GM23338 (cell line): Measurements from ENCODE around the gene GRIN3A. TPM values are rescaled to one million over a fixed set of nuclear protein-coding genes. Genes with fewer than 3 reads are reported as not detected.

ENCODE experiments used
- ATAC-seq: fragments of 200-7000 bp; cut with Tn5 transposase; 3 replicates; pipeline ENCODE4 v1.9.1; 2020
- DNase-seq: peaks from one replicate; pipeline ENCODE4 v3.0.0-alpha.2; 2015; ENCODE audit warnings: low spot score
- H2AFZ ChIP-seq: fragments of 200-600 bp; sonication (generic); 2 replicates; pipeline ENCODE4 v1.8.0; 2016; ENCODE audit warnings: antibody characterized with exemption, mild to moderate bottlenecking, moderate library complexity
- H3F3A ChIP-seq: fragments of 200-600 bp; sonication (generic); replicated peaks from 2 replicates; pipeline ENCODE4 v1.8.0; 2017; ENCODE audit warnings: antibody characterized with exemption, mixed run types, low read depth
- H3K27ac ChIP-seq: fragments of 200-600 bp; sonication (generic); 2 replicates; pipeline ENCODE4 v1.6.1; 2016; ENCODE audit warnings: low read depth
- H3K27me3 ChIP-seq: fragments of 200-600 bp; sonication (generic); 2 replicates; pipeline ENCODE4 v1.8.0; 2016; ENCODE audit warnings: mild to moderate bottlenecking, mixed run types, moderate library complexity; ENCODE audit not compliant: insufficient read depth
- H3K36me3 ChIP-seq: fragments of 200-600 bp; sonication (generic); 2 replicates; pipeline ENCODE4 v1.8.0; 2016; ENCODE audit warnings: mild to moderate bottlenecking; ENCODE audit not compliant: insufficient read depth
- H3K4me1 ChIP-seq: fragments of 200-600 bp; sonication (generic); 2 replicates; pipeline ENCODE4 v1.8.0; 2016; ENCODE audit warnings: mild to moderate bottlenecking, moderate library complexity; ENCODE audit not compliant: insufficient read depth
- H3K4me2 ChIP-seq: fragments of 200-600 bp; sonication (generic); 2 replicates; pipeline ENCODE4 v1.7.1; 2017; ENCODE audit warnings: mixed run types
- H3K4me3 ChIP-seq: fragments of 200-600 bp; sonication (generic); 2 replicates; pipeline ENCODE4 v1.6.1; 2016; ENCODE audit warnings: mixed run types
- H3K79me2 ChIP-seq: fragments of 200-600 bp; sonication (generic); replicated peaks from 2 replicates; pipeline ENCODE4 v1.8.0; 2017; ENCODE audit warnings: mild to moderate bottlenecking; ENCODE audit not compliant: insufficient read depth
- H3K9me2 ChIP-seq: fragments of 200-600 bp; sonication (generic); 2 replicates; pipeline ENCODE4 v1.8.0; 2017; ENCODE audit not compliant: insufficient read depth
- H4K20me1 ChIP-seq: fragments of 200-600 bp; sonication (generic); replicated peaks from 2 replicates; pipeline ENCODE4 v1.8.0; 2017; ENCODE audit warnings: mild to moderate bottlenecking; ENCODE audit not compliant: insufficient read depth
- H3K27ac Mint-ChIP-seq: 2 replicates; pipeline ENCODE4 v1.8.0; 2020; ENCODE audit warnings: inconsistent platforms, mild to moderate bottlenecking, moderate library complexity, mixed read lengths
- H3K27me3 Mint-ChIP-seq: 3 replicates; pipeline ENCODE4 v1.8.0; 2022; ENCODE audit warnings: low read depth, mild to moderate bottlenecking, moderate library complexity, mixed read lengths, inconsistent platforms; ENCODE audit not compliant: insufficient read depth, poor library complexity
- H3K36me3 Mint-ChIP-seq: 3 replicates; pipeline ENCODE4 v1.8.0; 2021; ENCODE audit warnings: low read depth, mild to moderate bottlenecking, inconsistent platforms, moderate library complexity, mixed read lengths
- H3K4me1 Mint-ChIP-seq: 3 replicates; pipeline ENCODE4 v1.8.0; 2020; ENCODE audit warnings: mild to moderate bottlenecking, inconsistent platforms, mixed read lengths
- H3K4me3 Mint-ChIP-seq: 3 replicates; pipeline ENCODE4 v1.8.0; 2021; ENCODE audit warnings: moderate library complexity, mild to moderate bottlenecking, inconsistent platforms, mixed read lengths
- H3K9me3 Mint-ChIP-seq: 3 replicates; pipeline ENCODE4 v1.8.0; 2020; ENCODE audit warnings: moderate library complexity, mild to moderate bottlenecking, inconsistent platforms, mixed read lengths
- CREB1 ChIP-seq: fragments of 250-450 bp; sonication (Bioruptor Pico); IDR thresholded peaks from 2 replicates; pipeline ENCODE4 v1.5.0; 2020; ENCODE audit warnings: low read depth, mild to moderate bottlenecking, moderate library complexity
- CTCF ChIP-seq, 2 experiments: fragments of 200-600 bp in 1 of 2; sonication (generic) in 1 of 2; conservative IDR thresholded peaks; 2 replicates each; pipeline versions ENCODE4 v1.5.1 to v1.6.1; 2016 to 2017; ENCODE audit warnings: antibody characterized with exemption in 2 of 2, low read depth in 2 of 2, mild to moderate bottlenecking in 2 of 2, moderate library complexity in 1 of 2
- ETS1 ChIP-seq: IDR thresholded peaks from 2 replicates; pipeline ENCODE4 v1.6.1; 2016; ENCODE audit warnings: antibody characterized with exemption
- EZH2 ChIP-seq: fragments of 200-600 bp; sonication (generic); IDR thresholded peaks from one replicate; pipeline ENCODE4 v1.8.0; 2017; ENCODE audit warnings: antibody characterized with exemption, mild to moderate bottlenecking, low read depth; ENCODE audit not compliant: unreplicated experiment
- EZH2phosphoT487 ChIP-seq: fragments of 200-600 bp; sonication (generic); IDR thresholded peaks from one replicate; pipeline ENCODE4 v1.8.1; 2018; ENCODE audit warnings: antibody characterized with exemption; ENCODE audit not compliant: unreplicated experiment
- JUNB ChIP-seq: IDR thresholded peaks from one replicate; pipeline ENCODE4 v1.6.1; 2016; ENCODE audit warnings: antibody characterized with exemption; ENCODE audit not compliant: unreplicated experiment
- NANOG ChIP-seq: IDR thresholded peaks from 2 replicates; pipeline ENCODE4 v1.6.1; 2016; ENCODE audit warnings: antibody characterized with exemption, borderline replicate concordance
- POLR2AphosphoS5 ChIP-seq: IDR thresholded peaks from 2 replicates; pipeline ENCODE4 v1.6.1; 2016; ENCODE audit warnings: antibody characterized with exemption, low read depth
- REST ChIP-seq: IDR thresholded peaks from one replicate; pipeline ENCODE4 v1.6.1; 2018; ENCODE audit warnings: antibody characterized with exemption; ENCODE audit not compliant: unreplicated experiment
- STAT1 ChIP-seq: IDR thresholded peaks from one replicate; pipeline ENCODE4 v1.6.1; 2016; ENCODE audit warnings: antibody characterized with exemption; ENCODE audit not compliant: unreplicated experiment
- ZNF114 ChIP-seq: fragments of 250-450 bp; sonication (Bioruptor Pico); IDR thresholded peaks from 2 replicates; pipeline ENCODE4 v1.5.0; 2020; ENCODE audit warnings: mild to moderate bottlenecking, moderate library complexity
- ZNF331 ChIP-seq: fragments of 250-450 bp; sonication (Bioruptor Pico); IDR thresholded peaks from 2 replicates; pipeline ENCODE4 v1.5.0; 2020; ENCODE audit warnings: low read depth, mild to moderate bottlenecking, moderate library complexity
- ZNF462 ChIP-seq: fragments of 250-450 bp; sonication (Bioruptor Pico); IDR thresholded peaks from 2 replicates; pipeline ENCODE4 v1.5.0; 2020; ENCODE audit warnings: mild to moderate bottlenecking, moderate library complexity
- polyA plus RNA-seq: library from polyadenylated mRNA; unstranded; fragments of >200 nt; fragmentation: Nextera tagmentation; extraction: Ambion mirVana; gene quantifications from 2 replicates; pipeline ENCODE4 v1.2.1, GENCODE V29; 2016
- total RNA-seq: library from RNA; depleted of rRNA; stranded (reverse); fragments of >200 nt; shearing (Covaris generic); gene quantifications from 2 replicates; pipeline ENCODE4 v1.2.3, GENCODE V29; 2014

GRIN3A gene
- total and polyA plus RNA-seq, 2 experiments from 2014 or later: 0.03 to 0.05 TPM

- Histone ChIP-seq H3K27me3 (no peaks in the 10 kb centered on the region), H3K9me2 (peaks cover 8% of the 10 kb centered on the region), H3K79me2 (no peaks in the 10 kb centered on the region), H3K27ac (no peak overlapping the region), H3K4me2 (no peak overlapping the region), H2AFZ (no peak overlapping the region), H3F3A (no peaks in the 10 kb centered on the region), H4K20me1 (no peaks in the 10 kb centered on the region), H3K4me3 (no peak overlapping the region), H3K36me3 (peaks cover 2% of the 10 kb centered on the region; the same call in 1 of the 2 replicates), H3K4me1 (peaks cover 38% of the 10 kb centered on the region)
- Mint-ChIP-seq H3K27ac (no peak overlapping the region), H3K27me3 (peaks cover 5% of the 10 kb centered on the region), H3K4me3 (no peak overlapping the region), H3K36me3 (peaks cover 12% of the 10 kb centered on the region), H3K9me3 (no peaks in the 10 kb centered on the region), H3K4me1 (peaks cover 28% of the 10 kb centered on the region)
- ATAC-seq: no peak
- TF ChIP-seq EZH2phosphoT487 (no peak), CTCF (conservative IDR thresholded peaks at IDR 0.05; ENCODE audit: low read depth in 2 of 2) (no peak), POLR2AphosphoS5 (no peak), REST (no peak), JUNB (no peak), ZNF462 (CRISPR knock-in tag) (no peak), ZNF114 (CRISPR knock-in tag) (no peak), EZH2 (no peak), STAT1 (no peak), CREB1 (CRISPR knock-in tag) (no peak), NANOG (no peak), ETS1 (no peak), ZNF331 (CRISPR knock-in tag) (no peak)
- no peak for DNase-seq
These were observed 167.3 kb downstream of the GRIN3A start for GRCh38 chr9:101571114-101571513.
